CD4-positive, alpha-beta T cell treated with Interferon gamma for 1 hour (primary cell): Measurements from ENCODE around the gene ARHGAP21.

ENCODE experiments used
- DNase-seq: peaks from one replicate; pipeline ENCODE4 v3.0.0-alpha.2; 2020

Gene ARHGAP21

DNA sequence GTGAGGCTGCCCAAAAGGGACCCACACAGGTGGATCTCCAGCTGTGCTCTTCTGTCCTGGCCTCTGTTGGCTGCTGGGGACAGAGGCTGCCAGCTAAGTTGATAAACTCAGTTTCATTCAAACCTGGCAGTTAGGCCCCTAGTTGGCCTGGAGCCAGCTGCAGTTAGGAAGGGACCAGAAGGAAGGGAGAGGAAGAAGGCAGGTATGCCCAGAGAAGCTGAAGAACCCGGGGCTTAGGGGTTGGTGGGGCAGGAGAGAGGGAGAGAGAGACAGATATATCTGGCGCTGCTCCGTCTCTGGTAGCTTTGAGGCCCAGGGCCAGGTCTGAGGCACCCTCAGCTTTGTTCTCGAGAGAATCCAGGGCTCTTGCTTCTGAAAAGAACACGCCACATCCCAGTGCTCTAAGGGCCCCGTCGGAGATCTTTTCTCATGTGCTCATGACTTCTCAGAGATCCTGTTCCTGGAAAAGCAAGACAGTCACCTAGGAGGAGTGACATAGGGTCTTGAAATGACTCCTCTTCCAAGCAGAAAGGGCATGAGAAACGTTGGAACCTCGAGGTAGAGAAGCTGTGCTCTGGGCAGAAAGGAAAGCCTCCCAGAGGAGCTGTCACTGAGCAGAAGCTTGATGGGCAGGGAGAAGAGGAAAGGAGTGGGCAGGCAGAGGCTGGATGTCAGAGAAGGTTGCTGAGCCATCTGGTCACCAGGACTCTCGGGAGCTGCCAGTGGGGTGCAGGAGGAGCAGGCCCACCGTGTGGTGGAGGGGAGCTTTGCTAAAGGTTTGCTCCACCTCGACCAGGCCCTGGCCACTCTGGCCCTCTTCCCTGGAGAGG lies 153.6 kb downstream of the ARHGAP21 start:
- no peak for DNase-seq

DNA sequence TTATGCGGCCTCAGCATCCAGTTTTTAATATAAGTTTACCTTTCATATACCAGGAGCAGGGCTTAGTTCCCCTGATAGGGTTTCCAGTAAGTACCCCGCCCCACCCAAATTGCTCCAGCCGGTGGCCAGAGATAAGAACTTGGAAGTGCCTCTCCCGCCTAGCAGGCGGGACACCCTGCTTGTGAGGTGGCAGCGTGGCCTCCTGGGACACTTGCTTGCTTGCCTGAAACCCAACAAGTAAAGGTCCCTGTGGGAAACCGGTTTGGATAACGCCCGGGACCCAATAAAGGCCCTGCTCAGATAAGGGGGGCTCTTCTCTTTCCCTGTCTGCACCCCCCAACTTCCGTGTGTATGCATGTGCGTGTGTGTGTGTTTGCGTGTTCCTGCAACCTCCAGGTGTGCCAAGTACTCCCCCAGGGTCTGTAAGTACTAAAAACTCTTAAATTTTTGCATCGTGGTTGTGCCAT lies 154.3 kb downstream of the ARHGAP21 start:
- DNase-seq: no peak

DNA sequence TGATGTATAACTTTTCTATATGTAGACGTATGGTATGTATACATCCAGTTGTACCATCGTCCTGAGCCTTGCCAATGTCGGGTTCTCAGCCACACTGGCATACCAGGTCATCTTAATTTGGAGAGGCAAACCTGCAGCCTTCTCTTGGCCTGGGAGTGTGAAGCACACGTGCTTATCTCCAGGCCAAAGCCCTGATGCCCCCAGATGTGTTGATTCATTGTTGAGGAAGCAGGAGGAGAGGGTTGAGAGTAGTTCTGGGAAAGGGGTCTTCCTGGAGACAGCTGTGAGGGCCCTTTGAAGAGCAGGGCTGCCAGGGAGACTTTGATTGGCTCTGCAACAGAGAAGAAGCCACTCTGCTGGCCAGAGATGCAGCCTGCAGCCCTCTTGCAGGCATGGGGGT lies 155.6 kb downstream of the ARHGAP21 start:
- no peak for DNase-seq

DNA sequence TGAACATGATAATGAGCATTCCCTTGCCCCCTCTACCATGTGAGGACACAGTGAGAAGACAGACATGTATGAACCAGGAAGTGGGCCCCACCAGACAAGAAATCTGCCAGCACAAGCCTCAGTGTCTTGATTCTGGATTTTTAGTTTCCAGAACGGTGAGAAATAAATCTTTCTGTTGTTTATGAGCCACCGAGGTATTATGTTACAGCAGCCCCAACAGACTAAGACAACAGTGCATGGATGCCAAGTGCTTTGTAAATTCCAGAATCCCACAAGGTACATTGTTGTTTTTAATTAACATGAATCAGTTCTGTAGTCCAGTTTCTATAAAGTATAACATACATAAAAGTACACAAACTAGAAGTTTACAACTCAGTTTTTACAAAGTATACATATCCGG lies 162.2 kb downstream of the ARHGAP21 start:
- no peak for DNase-seq

DNA sequence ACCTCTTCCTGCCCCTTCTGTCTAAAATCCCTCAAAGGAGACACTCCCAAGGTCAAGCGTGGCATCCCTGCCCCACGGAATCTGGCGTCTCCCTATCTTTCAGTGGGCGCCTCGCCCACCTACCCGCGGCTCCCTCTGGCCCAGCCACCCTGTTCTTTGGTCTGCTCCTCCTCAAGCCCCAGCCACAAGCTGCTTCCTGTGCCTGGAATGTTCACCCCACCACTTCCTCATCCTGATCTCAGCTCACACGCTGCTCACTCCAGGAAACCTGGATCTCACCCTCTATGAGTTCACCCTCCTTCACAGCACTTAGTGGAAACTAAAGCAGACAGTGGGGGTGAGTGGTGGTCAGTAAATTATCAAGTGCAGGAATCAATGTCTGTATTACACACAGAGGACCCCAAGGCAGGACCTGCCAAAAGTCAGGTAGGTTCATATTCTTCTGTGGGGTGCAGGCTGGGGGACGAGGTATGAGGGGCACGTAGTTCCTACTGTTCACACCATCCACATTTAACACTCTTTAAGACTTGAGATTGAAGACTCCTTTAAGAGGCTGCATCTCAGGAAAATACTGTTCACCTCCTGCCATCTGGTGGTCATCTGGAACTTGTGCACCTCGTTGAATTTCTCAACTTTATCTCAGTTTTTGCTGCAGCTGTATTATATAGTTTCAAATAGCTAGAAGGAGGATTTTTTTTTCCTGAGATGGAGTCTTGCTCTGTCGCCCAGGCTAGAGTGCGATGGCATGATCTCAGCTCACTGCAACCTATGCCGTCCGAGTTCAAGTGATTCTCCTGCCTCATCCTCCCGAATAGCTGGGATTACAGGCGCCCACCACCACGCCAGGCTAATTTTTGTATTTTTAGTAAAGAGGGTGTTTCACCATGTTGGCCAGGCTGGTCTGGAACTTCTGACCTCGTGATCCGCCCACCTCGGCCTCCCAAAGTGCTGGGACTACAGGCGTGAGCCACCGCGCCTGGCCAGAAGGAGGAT lies 166.6 kb downstream of the ARHGAP21 start:
- peak; percentile 6 for DNase-seq

DNA sequence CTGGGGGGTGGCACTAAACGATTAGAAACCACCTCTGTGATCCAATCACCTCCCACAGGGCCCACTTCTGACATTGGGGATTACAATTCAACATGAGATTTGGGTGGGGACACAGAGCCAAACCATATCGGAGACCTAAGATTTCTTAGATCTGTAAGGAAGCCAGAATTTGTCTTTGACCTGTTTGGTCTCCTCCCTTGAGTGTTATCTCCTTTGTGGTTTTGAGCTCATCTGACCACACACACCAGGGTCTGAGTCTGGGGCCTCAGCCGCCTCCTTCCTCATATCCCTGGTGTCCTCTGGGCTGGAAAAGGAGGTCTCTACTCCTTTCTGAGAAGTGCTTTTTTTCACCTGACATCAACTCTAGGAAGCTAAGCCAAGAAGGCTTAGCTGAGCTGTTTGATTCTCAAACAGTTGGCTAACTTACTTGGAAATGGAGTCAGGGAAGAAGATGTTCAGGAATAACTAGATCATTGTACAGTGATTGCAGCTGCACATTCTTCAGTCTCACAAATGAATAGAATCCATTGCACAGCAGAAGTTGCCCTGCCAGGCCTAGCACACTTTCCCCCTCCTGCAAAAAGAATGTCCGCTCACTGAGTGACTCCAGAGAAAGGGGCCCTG lies 167.4 kb downstream of the ARHGAP21 start:
- DNase-seq: no peak

DNA sequence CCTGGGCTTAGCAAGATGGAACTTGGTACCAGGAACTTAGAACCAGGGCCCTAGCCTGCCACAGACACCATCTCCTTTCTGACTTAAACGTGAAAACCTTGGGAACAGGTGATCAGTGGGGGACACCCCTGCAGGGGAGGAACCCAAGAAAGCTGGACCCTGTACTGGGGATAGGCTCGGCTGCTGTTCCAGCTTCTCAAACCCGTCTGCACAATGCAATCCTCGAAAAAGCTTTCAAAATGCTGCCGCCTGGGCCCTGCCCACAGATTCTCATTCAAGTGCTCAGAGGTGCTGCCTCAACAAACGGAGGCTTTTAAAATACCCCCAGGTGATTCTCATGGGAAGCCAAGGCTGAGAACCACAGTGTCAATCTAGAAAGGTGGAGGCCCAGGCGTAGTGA lies 169.7 kb downstream of the ARHGAP21 start:
- no peak for DNase-seq

DNA sequence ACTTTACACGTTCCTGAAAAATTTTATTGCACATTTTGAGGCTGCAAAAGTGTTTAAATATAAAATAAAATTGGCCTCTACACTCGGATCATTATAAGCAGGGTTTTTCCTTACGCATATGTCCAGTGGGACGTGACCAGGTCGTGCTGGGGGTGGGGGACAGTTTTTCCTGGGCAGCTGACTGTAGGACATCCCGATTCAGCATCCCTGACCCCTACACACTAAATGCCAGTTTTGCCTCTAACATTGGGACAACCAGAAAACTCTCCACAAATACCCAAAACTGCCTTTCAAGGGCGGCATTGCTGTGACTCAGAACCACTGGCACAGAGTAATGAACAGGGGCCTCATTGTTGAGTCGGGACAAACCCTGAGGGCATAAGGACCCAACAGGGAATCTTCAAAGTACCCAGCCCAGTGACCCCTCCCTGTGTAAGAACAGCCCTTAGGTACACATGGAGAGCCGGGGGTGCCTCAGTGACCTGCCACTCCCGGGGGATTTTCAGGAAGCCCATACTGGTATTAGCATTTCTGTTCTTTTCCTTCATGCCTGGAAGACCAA lies 170.6 kb downstream of the ARHGAP21 start:
- no peak for DNase-seq

DNA sequence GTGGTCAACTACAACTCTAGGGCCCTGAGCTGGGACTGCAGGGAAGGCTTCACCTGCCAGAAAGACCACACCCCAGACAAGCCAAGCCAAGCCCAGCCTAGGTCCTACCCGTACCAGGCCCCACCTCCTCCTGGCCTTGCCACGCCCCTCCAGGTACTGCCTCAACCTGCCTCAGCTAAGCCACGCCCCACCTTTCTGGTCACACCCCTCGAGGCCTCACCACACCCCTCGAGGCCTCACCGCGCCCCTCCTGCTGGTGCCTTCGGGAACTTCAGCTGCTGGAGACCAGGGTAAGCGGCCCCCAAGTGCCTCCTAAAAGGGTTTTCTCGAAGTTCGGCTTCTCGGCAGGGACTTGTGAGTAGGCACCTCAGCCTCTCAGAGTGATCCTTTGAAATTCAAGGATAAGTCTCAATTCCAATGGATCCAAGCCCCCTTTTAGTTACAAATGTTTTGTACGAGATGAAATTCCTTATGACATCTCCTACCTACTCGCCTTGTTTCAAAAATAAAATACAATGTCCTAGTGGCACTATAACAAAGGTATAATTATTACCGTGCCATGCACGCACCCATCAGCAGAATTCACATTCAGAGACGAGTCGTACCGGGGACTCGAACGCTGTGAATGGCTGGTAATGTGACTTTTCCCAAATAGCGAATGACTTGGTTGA lies 171.2 kb downstream of the ARHGAP21 start:
- DNase-seq: no peak

DNA sequence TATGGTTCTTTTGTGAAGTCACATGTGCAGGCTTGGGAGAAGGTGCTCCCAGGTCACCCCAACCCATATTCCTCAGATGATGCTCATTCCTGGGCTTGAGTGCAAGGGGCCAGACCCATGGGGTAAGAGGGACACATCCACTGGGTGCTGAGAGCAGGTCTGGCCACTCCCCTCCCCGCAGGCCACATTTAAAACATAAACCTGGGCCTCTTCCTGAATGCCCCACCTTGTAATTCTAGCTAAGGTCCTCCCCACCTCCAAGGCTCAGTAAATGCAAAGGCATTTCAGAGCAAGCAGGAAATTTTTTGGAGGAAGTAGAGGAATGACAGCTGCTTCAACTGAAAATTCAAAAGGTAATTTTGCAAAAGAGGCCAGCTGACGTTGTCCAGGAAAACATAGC lies 172.5 kb downstream of the ARHGAP21 start:
- no peak for DNase-seq

DNA sequence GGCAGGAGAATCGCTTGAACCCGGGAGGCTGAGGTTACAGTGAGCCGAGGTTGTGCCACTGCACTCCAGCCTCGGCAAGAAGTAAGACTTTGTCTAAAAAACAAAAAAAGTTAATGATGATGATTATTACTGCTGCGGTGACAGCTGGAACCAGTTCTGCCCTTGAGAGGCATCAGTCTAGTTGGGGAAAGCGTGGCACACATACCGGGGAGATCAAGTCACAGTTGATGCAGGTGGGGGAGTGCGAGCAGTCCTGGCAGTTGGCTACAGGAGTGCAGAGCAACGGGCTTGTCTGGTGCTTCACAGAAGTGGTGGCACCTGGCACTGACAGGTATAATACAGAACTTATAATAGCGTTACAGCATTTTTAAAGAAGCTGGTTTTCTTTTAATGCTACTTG lies 173.0 kb downstream of the ARHGAP21 start:
- DNase-seq: no peak

DNA sequence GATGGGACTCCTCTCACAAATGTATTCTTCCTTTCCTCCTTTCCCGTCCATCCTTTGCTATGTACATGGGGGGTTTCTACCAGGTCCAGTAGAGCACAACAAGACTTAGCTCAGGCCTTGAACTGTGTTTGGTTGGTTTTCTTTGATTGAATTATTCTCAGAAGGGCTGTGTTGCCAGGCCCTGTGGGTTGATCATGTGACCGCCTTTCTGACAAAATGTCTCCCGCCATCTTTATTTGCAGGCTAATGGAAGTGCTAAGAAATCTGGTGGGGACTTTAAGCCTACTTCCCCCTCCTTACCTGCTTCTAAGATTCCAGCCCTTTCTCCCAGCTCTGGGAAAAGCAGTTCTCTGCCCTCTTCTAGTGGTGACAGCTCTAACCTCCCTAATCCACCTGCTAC lies 178.1 kb downstream of the ARHGAP21 start:
- no peak for DNase-seq

DNA sequence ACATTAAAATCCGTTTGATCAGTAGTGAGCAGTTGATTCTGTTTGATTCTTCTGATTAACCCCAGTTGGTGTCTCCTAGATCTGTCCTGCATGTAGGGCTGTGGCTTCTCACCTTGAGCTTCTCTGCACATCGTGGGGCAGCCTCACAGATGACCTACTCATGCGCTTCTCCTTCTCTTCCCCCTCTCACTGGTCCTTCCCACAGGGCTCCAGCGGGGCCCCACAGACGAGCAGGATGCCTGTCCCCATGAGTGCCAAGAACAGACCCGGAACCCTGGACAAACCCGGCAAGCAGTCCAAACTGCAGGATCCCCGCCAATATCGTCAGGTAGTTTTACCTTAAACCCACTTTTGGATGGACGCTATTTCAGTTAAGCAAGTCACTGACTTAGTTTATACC lies 178.9 kb downstream of the ARHGAP21 start:
- no peak for DNase-seq

DNA sequence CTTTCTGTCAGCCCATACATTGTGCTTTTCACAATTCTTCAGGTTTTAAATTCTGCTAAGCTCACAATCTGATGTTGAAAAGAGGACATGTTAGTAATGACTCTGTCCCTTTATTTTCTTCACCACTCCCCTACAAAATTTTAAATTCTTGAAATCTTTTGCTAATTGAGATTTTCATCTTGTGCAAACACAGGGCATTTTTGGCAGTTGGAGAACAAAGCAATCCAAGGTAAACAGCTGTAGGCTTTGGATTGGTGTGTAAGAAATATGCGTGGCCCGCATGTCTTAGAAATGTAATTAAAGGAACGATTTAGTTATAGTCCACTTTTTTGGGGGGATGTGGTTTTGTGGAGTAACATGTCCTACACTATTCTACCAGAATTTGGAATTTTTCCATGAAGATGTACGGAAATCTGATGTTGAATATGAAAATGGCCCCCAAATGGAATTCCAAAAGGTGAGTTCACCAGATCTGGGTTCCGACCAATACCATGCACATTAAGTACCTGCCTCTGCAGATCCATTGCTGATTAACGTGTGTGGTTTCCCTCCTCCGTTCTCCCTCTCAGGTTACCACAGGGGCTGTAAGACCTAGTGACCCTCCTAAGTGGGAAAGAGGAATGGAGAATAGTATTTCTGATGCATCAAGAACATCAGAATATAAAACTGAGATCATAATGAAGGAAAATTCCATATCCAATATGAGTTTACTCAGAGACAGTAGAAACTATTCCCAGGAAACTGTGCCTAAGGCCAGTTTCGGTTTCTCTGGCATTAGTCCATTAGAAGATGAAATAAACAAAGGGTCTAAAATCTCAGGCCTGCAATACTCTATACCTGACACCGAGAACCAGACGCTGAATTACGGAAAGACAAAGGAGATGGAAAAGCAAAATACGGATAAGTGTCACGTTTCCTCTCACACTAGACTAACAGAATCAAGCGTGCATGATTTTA lies 181.1 kb downstream of the ARHGAP21 start:
- DNase-seq: no peak

DNA sequence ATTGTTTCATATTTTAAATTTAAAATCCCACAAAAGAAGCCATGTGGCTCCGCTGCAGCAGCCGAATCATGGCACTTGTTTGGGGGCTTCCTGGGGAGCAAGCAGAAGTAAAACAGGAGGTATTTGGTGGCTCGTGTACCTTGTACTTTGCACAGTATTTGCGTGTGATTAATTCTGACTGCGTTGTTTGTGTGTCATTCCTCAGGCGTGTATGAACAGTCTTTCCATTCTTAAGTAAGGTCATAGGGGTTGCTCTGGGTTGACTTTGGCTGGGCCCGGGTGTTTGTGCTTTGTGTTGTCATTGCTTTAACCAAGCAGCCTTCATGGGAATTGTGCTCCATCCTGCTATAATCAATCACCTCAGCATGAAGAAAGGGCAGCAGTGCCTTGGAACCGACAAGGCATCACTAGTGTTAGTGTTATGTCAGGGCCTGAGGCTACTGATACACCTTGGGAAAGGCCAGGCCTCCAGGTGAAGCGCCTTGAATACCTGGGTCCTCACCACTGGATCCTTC lies 182.4 kb downstream of the ARHGAP21 start:
- no peak for DNase-seq

DNA sequence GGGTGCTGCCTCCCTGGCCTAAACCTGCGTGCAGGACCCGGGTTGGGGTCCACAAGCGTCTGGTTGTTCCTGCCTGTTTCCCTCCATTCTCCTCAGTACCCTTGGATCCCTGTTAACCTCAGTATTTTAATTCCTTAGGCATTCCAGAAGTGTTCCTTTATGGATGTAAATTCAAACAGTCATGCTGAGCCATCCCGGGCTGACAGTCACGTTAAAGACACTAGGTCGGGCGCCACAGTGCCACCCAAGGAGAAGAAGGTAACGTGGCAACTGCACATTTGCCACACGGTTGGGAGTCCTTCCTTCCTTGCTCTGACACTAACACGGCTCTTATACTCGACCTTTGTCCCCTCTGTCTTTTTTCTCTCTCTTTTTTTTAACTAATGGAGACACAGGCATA lies 187.1 kb downstream of the ARHGAP21 start:
- no peak for DNase-seq

DNA sequence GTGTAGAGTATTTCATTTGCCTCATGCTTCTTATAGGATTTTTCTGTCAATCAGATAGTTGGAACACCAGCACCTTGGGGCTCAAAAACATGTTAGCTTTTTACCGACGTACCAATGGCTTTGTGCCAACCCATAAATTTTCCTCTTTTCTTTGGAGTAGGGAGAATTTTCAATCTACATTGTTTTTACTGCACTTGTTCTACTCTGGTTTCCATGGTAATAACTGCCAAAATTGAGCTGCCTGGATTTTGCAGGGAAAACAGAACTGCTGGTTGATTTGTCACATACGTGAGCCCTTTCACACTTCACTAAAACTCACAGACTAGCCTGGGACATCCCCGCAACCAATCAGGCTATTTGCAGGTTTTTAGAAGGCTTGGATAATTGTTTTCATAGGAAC lies 189.7 kb downstream of the ARHGAP21 start:
- no peak for DNase-seq
